Brain microvascular endothelial cell (primary cell): Measurements from ENCODE around the gene IL34.

Experiments used
- DNase-seq: peaks from one replicate; pipeline ENCODE4 v3.0.0-alpha.2; 2020
- H3K27ac ChIP-seq: fragments of 250-450 bp; sonication (Bioruptor Pico); 2 replicates; pipeline ENCODE4 v1.5.1; 2020; ENCODE audit warnings: mild to moderate bottlenecking, moderate library complexity
- H3K27me3 ChIP-seq: fragments of 250-450 bp; sonication (Bioruptor Pico); replicated peaks from 2 replicates; pipeline ENCODE4 v1.5.1; 2020; ENCODE audit warnings: mild to moderate bottlenecking
- H3K36me3 ChIP-seq: fragments of 250-450 bp; sonication (Bioruptor Pico); replicated peaks from 2 replicates; pipeline ENCODE4 v1.5.1; 2020; ENCODE audit warnings: mild to moderate bottlenecking
- H3K4me3 ChIP-seq: 2 replicates; pipeline ENCODE4 v1.5.1; 2011; ENCODE audit warnings: low read depth, mild to moderate bottlenecking, control low read depth, low read length, moderate library complexity
- CTCF ChIP-seq: IDR thresholded peaks from 2 replicates; pipeline ENCODE4 v1.5.1; 2011; ENCODE audit warnings: low read depth, mild to moderate bottlenecking, moderate library complexity, low read length, control low read depth, inconsistent platforms; ENCODE audit errors: missing control alignments
- in situ Hi-C: cut with HindIII; loops from 2 replicates; pipeline ENCODE4 v1.10.0; 2017; ENCODE audit warnings: low sequenced_read_pairs, low pct_ligation_motif_present

IL34 gene

GRCh38 chr16:70602831-70603230 lies 43.5 kb upstream of the IL34 start:
- DNase-seq = no peak
- Histone ChIP-seq H3K27ac (no peak overlapping the region), H3K4me3 (no peak overlapping the region), H3K27me3 (no peaks in the 10 kb centered on the region), H3K36me3 (no peaks in the 10 kb centered on the region)
- TF ChIP-seq CTCF = peak; percentile 24
- in situ Hi-C loops = no loop called here

DNA sequence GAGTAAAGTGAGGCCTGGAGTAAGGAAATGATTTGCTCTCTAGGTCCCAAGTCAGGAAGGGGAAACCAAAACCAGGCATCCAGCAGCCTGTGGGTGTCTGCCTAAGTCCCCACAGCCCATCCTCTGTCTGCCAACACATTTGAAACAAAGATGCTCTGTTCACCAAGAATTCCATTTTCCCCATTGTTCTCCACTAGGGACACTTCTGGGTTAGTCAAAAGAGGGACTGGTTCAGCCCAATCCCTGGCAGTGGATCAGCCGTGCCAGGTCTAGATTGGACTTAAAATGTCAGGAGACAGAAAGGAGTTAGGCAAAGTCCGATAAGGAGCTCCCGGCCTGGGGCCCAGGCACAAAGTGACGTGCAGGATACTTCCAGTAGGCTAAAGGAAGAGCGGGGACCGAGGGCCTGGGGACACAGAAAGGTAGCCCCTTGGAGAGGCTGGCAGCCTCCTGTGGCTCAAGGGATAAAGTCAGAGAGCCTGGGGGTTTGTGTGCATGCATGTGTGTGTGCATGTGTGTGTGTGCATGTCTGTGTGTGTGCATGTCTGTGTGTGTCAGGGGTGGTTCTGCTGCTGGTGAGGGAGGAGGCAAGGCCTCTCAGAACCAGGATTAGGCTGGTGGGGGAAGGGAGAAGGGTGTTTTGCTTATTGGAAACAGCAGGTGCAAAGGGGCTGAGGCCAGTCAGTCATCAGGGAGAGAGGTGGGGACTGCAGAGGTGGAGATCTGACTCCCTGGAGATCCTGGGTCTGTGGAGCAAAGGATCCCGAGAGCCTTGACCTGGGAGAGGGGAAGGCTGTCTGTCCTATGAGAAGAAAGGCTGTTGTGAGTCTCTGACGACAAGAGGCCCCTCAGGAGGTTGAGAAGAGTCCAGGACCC lies 41.7 kb upstream of the IL34 start:
- no peaks in the 10 kb centered on the region for H3K36me3 ChIP-seq
- DNase-seq = no peak
- in situ Hi-C loops = no loop called here
- H3K27me3 ChIP-seq = no peaks in the 10 kb centered on the region
- no peak overlapping the region for H3K4me3 ChIP-seq
- no peak overlapping the region for H3K27ac ChIP-seq
- TF ChIP-seq CTCF = peak; percentile 19

DNA sequence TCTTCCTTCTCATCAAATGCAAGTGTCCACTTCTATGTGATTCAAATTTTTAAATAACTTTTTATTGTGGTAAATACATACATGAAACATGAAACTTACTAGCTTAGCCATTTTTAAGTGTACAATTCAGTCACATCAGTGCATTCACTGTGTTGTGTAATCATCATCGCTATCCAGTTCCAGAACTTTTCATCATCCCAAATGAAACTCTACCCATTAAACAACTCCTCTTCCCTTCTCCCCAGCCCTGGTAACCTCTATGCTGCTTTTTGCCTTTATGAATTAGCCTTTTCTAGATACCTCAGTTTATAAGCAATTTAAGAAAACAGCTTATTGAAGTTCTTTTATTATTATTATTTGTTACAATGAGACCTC lies 41.1 kb upstream of the IL34 start:
- no peaks in the 10 kb centered on the region for H3K36me3 ChIP-seq
- no peak overlapping the region for H3K4me3 ChIP-seq
- DNase-seq = no peak
- no peak for TF ChIP-seq CTCF
- H3K27me3 ChIP-seq = no peaks in the 10 kb centered on the region
- no peak overlapping the region for H3K27ac ChIP-seq
- in situ Hi-C loops = no loop called here

DNA sequence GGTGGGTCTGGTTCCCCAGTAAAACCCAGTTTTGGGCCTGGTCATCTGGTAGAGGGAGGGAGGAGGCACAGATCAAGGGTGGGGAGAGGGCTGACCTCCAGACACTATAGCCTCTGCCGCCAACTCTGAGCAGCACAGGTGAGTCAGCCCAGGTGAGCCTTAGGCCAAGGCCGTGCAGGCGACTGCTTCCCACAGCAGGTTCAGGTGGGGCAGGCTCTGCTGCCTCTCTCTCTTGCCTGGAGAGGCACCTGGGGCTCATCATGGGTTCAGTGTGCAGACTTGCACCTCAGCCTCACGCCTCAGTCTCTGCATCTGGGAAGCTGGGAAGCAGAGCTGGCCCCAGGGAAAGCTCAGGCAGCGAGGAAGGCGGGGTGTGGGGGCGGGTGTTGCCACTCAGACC lies 37.8 kb upstream of the IL34 start:
- DNase-seq = no peak

DNA sequence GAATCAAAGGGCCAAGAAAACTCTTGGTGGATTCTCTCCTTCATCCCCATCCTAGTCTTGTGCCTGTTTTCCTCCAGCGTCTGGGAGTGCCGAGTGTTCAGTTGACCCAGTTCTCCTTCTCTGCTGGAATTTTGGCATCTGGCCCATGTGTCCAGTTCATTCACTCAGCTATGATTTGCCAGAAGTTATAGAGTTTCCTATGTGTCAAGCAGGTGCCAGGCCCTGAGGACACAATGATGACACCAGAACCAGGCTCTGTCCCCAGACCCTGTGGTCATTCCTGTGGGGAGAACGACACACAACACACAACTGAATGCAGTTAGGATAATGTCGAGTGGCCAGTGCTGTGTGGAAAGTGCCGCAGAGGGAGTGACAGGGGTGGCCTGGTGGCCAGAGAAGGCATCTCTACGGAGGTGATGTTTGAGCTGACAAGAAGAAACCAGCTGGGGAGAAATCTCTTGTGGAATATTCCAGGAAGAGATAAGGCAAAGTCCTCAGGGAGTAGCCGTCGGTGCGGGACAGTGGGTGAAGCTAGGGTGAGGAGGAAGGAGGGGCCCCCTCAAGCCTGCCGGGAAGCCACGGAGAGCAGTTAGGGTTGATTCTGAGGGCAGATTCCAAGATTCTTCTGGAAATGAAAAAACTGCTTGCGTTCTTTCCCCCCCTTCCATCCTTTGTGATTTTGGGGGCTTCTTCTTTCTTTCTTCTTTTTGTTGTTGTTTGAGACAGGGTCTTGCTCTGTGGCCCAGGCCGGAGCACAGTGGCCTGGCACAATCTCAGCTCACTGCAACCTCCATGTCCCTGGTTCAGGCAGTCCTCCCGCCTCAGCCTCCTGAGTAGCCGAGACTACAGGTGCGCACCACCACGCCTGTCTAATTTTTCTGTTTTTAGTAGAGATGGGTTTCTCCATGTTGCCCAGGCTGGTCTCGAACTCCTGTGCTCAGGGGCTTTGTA lies 35.8 kb upstream of the IL34 start:
- TF ChIP-seq CTCF = peak; percentile 15
- H3K4me3 ChIP-seq = no peak overlapping the region
- H3K27me3 ChIP-seq = no peaks in the 10 kb centered on the region
- H3K27ac ChIP-seq = no peak overlapping the region
- H3K36me3 ChIP-seq = no peaks in the 10 kb centered on the region
- DNase-seq = no peak
- in situ Hi-C loops = no loop called here

More for the DNA sequence above, 37.8 kb upstream of the IL34 start:
- no peak overlapping the region for H3K4me3 ChIP-seq
- H3K27me3 ChIP-seq = no peaks in the 10 kb centered on the region
- no peaks in the 10 kb centered on the region for H3K36me3 ChIP-seq
- no peak overlapping the region for H3K27ac ChIP-seq
- in situ Hi-C loops = no loop called here
- TF ChIP-seq CTCF = no peak
